Measurements from ENCODE around the gene IQCK.

DNA sequence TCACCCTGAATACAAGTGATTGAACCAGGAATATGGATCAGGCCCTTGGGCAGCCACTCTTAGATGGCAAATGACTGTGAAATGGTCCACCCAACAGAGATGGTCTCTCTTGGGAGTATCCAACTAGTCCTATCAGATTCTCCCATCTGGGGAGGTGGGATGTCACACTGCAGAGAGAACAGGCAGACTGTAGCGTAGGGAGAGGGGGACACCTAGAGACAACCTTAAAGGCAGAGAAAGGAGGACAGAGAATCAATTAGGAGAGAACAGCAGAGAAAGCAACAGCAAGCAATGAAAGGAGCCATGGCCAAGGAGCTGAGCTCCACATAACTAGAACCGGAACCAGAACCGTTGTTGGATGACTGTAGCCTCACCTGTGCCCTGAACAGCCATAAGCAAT lies 37.2 kb downstream of the IQCK start:
- TF ChIP-seq POLR2AphosphoS5 (IDR thresholded peaks at IDR 0.05) = no peak
- TF ChIP-seq, protein P1, sequence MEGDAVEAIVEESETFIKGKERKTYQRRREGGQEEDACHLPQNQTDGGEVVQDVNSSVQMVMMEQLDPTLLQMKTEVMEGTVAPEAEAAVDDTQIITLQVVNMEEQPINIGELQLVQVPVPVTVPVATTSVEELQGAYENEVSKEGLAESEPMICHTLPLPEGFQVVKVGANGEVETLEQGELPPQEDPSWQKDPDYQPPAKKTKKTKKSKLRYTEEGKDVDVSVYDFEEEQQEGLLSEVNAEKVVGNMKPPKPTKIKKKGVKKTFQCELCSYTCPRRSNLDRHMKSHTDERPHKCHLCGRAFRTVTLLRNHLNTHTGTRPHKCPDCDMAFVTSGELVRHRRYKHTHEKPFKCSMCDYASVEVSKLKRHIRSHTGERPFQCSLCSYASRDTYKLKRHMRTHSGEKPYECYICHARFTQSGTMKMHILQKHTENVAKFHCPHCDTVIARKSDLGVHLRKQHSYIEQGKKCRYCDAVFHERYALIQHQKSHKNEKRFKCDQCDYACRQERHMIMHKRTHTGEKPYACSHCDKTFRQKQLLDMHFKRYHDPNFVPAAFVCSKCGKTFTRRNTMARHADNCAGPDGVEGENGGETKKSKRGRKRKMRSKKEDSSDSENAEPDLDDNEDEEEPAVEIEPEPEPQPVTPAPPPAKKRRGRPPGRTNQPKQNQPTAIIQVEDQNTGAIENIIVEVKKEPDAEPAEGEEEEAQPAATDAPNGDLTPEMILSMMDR (IDR thresholded peaks at IDR 0.05) = no peak

Measured in breast epithelium (tissue), 3 donors.